ENCODE measurements around the gene CRY1.

CRY1 gene

GRCh38 chr12:107106241-107107025, 13.1 kb upstream of the CRY1 start:
- no peak for DNase-seq (ENCODE audit: extremely low read depth, insufficient read length)
- no peak for TF ChIP-seq CTCF (IDR thresholded peaks at IDR 0.05; ENCODE audit: insufficient read depth, low read length, poor library complexity, severe bottlenecking)
- Histone ChIP-seq H3K36me3 (ENCODE audit: control insufficient read depth, insufficient read depth, low read length) (no peaks in the 10 kb centered on the region), H3K27me3 (replicated peaks; ENCODE audit: control insufficient read depth, insufficient read depth, low read length) (no peaks in the 10 kb centered on the region; the same call in 1 of the 2 replicates), H3K4me3 (replicated peaks; ENCODE audit: low read depth, low read length) (no peak overlapping the region)

DNA sequence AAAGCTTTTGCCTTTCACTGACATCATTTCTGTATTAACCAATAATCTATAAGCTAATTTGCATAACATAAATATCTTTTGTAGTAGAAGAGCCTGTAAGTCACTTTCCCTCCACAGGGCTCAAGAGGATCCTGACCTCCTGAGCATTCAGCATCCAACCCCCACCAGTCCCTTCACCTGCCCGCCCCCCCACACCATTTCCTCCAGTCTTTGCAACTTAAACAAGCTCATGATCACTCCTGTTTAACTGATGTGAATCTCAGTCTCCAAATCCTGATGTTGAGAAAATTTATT, 12.0 kb upstream of the CRY1 start:
- Histone ChIP-seq H3K4me3 (replicated peaks; ENCODE audit: low read depth, low read length) (no peak overlapping the region), H3K36me3 (ENCODE audit: control insufficient read depth, insufficient read depth, low read length) (no peaks in the 10 kb centered on the region), H3K27me3 (replicated peaks; ENCODE audit: control insufficient read depth, insufficient read depth, low read length) (no peaks in the 10 kb centered on the region; the same call in 1 of the 2 replicates)
- DNase-seq (ENCODE audit: extremely low read depth, insufficient read length), result no peak
- TF ChIP-seq CTCF (IDR thresholded peaks at IDR 0.05; ENCODE audit: insufficient read depth, low read length, poor library complexity, severe bottlenecking), result no peak

DNA sequence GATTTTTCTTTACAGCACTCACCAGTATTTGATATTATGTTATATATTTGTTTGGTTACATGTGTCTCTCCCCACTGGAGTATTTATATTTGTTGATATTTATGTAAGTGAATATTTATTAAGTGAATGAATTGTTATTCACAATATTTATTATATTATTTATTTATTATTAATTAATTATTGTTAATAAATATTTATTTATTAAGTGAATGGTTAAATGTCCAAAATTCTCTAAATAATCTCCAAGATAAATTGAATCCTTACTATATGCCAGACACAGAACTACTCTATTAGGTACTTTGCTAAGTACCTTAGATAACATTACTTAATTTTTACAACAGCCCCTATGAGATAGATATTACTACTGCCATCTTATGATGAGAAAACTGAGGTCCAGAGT, 10.2 kb upstream of the CRY1 start:
- TF ChIP-seq CTCF (IDR thresholded peaks at IDR 0.05; ENCODE audit: insufficient read depth, low read length, poor library complexity, severe bottlenecking), result no peak

GRCh38 chr12:107103097-107103496, 9.7 kb upstream of the CRY1 start:
- no peak for DNase-seq (ENCODE audit: extremely low read depth, insufficient read length)
- no peak overlapping the region for H3K4me3 ChIP-seq (replicated peaks; ENCODE audit: low read depth, low read length)
- no peaks in the 10 kb centered on the region for H3K36me3 ChIP-seq (ENCODE audit: control insufficient read depth, insufficient read depth, low read length)
- H3K27me3 ChIP-seq (replicated peaks; ENCODE audit: control insufficient read depth, insufficient read depth, low read length), result no peaks in the 10 kb centered on the region; the same call in 1 of the 2 replicates
- TF ChIP-seq CTCF (IDR thresholded peaks at IDR 0.05; ENCODE audit: insufficient read depth, low read length, poor library complexity, severe bottlenecking), result no peak

More for the DNA sequence above, 10.2 kb upstream of the CRY1 start:
- Histone ChIP-seq H3K27me3 (replicated peaks; ENCODE audit: control insufficient read depth, insufficient read depth, low read length) (no peaks in the 10 kb centered on the region; the same call in 1 of the 2 replicates), H3K36me3 (ENCODE audit: control insufficient read depth, insufficient read depth, low read length) (no peaks in the 10 kb centered on the region), H3K4me3 (replicated peaks; ENCODE audit: low read depth, low read length) (no peak overlapping the region)
- no peak for DNase-seq (ENCODE audit: extremely low read depth, insufficient read length)

DNA sequence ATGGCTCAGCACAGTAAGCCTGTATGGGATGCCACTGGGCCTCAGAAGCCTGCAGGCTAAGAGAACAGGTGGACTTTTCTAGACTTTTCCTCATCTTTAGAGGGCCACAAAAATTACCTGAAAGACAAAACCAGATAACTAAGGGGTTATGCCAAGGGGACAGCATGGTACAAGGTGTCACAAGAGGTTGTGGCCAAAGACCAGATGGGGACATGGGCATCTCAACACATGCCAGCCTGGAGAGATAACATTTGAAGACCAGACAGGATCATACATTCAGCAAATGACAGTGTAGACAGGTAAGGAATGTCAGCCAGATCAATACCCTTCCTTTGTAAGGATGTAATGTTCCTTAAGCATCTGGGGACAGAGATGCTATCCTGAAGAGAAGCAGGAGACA, 8.9 kb upstream of the CRY1 start:
- DNase-seq (ENCODE audit: extremely low read depth, insufficient read length), result no peak
- no peaks in the 10 kb centered on the region for H3K36me3 ChIP-seq (ENCODE audit: control insufficient read depth, insufficient read depth, low read length)
- no peak overlapping the region for H3K4me3 ChIP-seq (replicated peaks; ENCODE audit: low read depth, low read length)
- H3K27me3 ChIP-seq (replicated peaks; ENCODE audit: control insufficient read depth, insufficient read depth, low read length), result no peaks in the 10 kb centered on the region; the same call in 1 of the 2 replicates
- no peak for TF ChIP-seq CTCF (IDR thresholded peaks at IDR 0.05; ENCODE audit: insufficient read depth, low read length, poor library complexity, severe bottlenecking)
